SIG-M5 treated with dmso at 0.1 percent for 504 hours (cell line): ENCODE data around the gene GIGYF2.

ENCODE experiments used
- DNase-seq: peaks from one replicate; lab custom pipeline; 2025; ENCODE audit not compliant: unreplicated experiment; lab: John Stamatoyannopoulos, UW

GIGYF2 gene

DNA sequence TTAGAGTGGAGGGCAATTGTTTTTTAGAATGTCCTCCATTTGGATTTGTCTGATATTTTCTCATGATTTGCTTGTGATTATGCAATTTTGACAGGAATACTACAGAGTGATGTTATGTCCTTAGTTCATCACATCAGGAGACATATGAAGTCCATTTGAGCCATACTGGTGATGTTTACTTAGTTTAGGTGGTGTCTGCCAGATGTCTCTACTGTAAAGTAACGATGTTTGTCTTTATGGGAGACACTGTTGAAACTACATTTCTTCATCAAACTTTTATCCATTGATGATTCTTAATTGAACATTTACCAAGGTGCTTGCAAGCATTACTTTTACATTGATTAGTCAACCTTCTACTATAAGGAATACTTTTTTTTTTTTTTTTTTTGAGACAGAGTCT is 168.0 kb downstream of the GIGYF2 start:
- DNase-seq, result no peak

GRCh38 chr2:232866104-232866503 is 169.0 kb downstream of the GIGYF2 start:
- no peak for DNase-seq

DNA sequence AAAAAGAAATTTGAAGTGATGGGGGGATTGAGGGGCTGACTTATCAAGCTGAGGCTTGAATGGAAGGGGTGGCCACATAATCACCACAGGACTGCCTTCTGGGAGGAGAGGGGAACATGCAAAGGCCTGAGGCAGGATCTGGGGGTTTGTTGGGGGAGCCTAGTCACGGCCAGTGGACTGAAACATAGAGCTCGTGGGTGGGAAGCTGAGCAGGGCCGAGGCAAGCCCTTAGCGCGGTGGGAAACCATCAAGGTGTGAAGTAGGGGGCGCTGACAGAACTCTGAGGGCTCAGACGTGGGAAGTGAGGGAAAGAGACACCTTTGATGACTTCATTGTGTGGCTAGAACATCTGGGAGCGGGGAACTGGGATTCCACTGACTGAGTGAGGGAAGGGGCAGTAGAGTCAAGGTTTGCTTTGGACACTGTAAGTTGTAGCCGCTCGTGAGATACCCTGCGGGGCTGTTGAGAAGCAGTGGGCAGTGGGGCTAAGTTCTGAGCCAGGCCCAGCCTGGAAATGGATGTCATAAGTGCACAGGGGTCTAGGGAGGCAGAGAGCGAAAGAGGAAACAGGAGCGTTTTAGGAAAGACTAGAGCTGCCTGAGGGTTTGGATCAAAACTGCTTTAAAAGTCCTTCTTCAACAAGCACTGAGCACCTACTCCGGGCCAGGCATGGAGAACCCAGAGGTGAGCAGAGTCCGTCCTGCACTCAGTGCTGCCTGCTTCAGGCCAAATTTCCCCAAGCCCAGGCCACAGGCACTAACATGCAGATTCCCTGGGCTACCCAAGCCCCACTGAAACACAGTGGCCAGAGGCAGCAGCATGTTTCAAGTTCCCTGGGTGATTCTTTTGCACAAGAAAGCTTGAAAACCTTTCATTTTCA is 172.2 kb downstream of the GIGYF2 start:
- DNase-seq, result no peak

DNA sequence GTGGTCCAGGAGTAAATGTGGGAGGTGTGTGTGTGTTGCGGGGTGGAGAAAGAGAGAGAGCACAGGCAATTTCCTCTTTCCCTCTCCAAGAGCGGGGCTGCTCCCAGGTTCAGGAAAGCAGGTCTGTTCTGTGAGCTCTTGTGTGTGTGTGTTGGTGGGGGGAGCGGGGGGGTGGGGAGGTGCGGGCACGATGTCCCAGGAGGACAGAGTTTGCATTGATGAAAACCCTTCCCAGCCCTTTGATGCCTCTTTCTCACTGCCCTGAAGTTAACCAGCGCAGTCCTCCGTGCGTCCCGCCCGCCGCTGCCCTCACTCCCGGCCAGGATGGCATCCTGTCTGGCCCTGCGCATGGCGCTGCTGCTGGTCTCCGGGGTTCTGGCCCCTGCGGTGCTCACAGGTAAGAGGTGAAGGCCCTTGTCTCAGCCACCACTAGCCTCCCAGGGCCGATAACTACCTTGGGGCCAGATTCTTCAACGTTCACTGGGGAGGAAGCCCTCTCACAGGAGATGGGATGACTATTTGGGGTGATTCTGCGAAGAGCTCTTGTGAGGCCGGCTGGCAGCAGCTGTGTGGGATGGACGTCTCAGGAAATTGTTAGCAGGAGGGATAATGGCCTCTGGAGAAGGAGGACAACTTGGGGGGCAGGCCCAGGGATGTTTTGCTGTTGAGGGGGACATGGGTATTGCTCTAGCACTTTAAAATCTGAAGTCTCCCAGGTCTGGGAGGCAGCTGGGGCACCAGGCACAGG is 173.1 kb downstream of the GIGYF2 start, which contains the start of gene SNORC:
TSS of gene SNORC (plus strand) at position 247 of the 748 bp plus-strand sequence. CDS start at position 325, 78 bp downstream.
- DNase-seq, result no peak

- no peak for DNase-seq
Measured at GRCh38 chr2:232870766-232871371, 173.7 kb downstream of the GIGYF2 start.

DNA sequence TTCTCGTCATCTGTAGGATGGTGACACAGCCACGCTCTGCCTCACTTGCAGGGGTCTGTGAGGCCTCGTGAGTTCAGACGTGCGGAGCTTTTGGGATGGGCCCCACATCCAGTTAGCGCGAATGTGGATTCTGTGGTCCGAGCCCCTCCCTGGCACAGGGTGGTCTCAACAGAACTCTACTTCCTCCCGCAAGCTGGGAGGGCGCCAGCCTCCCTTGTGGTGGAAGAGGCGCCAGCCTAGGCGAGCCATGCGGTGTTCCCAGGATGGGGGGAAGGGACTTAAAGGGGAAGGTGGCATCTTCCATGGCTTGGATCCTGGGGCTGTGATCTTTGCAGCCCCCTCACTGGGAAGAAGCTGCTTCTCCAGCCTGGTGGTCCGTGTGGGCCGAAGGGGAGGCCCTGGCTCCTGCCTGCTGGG is 174.3 kb downstream of the GIGYF2 start:
- DNase-seq, result no peak

- DNase-seq, result no peak
Measured at GRCh38 chr2:232871835-232872736, 175.0 kb downstream of the GIGYF2 start.

- no peak for DNase-seq
Measured at GRCh38 chr2:232872826-232873225, 175.7 kb downstream of the GIGYF2 start.

- no peak for DNase-seq
Measured at GRCh38 chr2:232873292-232873908, 176.3 kb downstream of the GIGYF2 start.

DNA sequence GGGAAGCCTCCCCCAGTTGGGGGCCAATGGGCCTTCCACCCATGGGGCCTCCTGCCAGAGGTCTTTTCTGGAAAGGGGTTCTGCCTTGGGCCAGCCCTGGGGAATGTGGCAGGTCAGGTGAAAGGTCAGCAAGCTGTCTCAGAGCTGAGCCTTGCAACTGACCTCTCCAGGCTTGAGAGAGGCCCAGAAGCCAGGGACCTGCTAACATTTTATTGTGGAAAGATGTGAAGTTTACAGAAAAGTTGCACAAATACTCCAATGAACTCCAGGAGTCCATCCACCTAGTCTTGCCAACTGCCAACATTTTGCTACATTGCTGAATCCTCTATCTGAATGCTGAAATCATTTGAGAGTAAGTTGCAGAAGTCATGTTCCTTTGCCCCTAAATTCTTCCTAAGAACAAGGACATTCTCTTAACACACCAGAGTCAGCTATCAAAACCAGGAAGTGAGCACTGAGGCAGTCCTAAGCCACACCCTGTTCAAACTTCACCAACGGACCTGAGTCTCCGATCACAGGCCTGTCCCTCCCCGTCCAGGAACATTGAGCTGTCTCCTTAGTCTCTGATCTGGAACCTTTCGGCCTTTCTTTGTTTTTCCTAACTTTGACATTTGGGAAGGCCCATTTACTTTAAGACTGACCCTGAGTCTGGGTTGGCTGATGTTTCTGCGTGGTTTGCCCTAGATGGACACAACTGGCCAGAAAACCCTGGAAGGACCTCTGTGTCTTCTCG is 176.9 kb downstream of the GIGYF2 start:
- peak; percentile 80 for DNase-seq

DNA sequence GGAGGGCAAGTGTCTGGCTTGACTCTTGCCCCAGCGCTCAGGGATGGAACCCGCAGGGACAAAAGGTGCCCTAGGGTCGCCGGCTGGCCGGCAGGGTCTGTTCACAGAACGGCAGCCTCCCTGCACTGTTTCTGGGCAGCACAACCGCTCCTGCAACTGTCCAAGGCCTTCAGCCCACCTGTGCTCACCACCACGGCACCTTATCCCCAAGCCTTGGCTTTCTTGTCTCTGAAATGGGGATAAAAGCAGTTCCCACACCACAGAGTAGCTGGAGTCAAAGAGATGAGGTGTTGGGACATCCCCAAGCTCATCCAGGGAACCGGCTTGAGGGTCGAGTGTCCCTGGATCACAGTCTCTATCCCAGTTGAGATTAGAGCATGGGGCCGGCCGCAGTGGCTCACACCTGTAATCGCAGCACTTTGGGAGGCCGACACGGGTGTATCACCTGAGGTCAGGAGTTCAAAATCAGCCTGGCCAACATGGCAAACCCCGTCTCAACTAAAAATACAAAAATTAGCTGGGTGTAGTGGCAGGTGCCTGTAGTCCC is 177.6 kb downstream of the GIGYF2 start:
- no peak for DNase-seq

DNA sequence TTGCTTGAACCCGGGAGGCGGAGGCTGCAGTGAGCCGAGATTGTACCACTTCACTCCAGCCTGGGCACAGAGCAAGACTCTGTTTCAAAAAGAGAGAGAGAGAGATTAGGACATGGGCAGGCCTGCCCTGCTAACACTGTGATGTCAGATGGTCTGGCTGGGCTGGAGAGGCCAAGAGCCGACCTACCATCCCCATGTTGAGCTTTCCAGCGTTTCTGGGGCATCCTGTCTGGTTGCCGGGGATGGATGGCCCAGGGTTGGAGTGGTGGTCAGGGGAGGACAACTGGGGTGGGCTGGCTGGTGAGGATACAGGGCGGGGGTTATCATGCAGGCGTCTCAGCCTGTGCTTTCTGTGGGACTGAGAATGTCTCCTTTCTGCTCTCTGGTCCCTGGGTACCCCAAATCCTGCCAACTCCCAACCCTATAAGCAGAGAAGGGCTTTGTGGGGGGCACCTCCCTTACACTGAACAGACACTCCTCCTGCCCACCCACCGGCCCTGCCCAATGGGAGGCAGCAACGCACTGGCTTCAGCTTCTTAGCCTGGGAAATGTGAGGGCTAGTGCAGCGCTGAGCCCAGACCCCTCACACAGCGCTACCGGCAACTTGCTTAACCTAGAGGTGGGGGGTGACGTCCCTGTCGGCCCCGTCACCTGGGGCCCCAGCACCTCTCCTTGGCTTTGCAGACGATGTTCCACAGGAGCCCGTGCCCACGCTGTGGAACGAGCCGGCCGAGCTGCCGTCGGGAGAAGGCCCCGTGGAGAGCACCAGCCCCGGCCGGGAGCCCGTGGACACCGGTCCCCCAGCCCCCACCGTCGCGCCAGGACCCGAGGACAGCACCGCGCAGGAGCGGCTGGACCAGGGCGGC is 178.4 kb downstream of the GIGYF2 start:
- peak; percentile 30 for DNase-seq

DNA sequence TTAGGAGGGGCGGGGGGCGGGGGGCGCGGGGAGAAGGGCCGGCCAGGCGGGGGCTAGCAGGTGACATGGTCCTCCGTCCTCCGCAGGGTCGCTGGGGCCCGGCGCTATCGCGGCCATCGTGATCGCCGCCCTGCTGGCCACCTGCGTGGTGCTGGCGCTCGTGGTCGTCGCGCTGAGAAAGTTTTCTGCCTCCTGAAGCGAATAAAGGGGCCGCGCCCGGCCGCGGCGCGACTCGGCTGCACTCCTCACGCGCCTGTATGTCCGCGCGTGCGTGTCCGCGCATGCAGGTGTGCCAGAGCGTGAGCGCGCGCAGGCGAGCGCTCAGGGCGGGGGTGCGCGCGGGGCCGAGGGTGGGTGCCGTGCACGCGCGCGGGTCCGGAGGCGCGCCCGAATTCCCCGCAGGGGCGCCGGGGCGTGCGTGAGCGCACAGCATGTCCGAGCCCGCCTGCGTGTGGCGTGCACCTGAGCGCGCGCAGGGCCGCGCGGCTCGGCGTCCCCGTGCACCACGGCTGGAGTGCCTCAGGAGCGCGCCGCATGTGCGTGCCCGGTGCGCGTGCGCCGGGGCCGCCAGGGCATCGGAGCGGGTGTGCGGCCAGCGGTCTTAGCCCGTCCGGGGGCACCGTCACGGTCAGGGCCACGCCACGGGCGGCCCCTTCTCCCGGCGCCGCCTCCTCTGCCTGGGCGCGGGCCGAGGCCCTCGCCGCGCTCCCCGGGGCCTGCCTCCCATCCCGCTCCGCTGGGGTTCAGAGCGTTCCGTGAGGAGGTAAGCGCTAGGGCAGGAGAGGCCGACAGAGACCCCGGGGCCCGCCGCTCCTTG is 179.2 kb downstream of the GIGYF2 start:
- DNase-seq, result no peak

DNA sequence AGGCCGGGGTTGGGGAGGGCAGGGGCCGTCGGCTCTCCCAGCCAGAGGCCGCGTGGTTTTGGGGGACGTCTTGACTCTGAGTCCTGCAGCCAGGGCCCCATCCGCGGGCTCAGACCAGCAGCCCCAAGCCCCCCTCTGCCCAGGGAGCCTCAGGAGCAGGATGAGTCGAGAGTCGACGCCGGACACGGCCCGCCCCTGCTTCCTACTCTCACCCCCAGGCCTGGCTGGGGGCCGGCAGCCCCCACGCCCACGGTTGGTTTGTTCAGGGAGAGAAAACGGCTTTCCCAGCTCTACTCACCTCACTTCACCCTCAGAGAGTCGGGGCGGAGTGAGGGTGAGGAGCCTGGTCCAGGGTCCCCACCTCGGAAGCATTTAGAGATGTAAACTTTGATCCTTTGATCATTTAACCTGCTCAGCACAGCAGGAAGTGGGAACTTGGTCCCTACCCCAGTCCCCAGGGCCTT is 179.9 kb downstream of the GIGYF2 start:
- no peak for DNase-seq

DNA sequence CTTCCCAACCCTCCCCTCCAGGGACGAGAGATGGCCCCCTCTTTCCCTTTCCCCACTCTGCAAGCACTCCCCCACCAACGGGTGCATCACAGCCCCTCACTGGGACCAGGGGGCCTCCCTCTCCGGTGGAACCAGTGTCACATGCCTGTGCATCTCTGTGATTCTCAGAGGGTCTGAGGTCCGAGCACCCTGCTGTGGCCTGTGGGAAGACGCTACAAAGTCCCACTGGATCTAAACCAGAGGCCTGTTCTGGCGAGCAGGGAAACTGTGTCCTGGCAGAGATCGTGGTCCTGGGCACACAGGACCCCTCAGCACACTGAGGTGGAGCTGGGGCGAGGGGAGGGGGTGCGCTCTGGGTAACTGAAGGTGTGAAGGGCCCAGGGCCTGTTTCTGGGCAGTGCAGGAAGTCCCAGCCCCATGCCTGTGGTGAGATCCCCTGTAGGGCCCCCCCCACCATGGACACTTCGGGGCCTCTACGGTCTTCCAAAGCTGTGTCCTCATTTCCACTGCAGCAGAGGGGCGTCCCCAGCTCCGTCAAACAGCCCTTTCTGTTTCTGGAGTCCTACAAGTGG is 180.9 kb downstream of the GIGYF2 start:
- DNase-seq, result no peak

DNA sequence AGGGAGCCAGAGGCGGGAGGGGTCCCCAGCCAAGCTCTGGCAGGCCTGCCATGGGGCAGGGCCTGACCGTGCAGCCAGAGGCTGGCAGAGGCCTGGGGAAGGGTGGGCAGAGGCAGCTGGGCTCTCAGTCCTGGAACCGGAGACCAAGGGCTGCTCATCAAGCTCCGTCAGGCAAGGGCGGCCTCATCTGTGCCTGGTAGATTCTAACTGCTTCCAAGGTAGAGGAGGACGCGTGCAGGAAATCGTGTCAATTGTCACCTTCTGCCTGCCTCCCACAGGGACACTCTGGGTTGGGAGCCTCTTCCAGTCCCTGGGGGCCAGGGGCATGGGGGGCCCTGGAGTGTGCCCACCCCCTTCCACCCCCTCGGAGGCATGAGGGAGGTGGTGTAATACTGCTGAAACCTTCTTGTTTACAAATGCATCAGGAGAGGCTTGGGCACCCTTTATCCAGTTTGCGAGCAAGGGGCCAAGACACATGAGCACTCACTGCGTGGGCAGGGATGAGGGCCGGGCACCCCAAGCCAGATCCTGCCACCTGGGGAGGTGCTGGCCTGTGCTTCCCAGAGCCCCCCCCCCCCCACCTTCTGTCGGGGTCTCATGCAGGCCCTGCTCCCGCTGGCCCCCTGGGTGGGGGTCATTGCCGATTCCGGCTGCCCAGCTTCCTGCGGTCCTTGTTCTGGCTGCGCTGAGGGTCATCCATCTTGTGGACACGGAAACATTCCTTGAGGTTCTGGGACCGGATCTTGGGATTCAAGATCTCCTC is 181.9 kb downstream of the GIGYF2 start:
- DNase-seq, result no peak
